ENCODE data around the gene XRN1.
"Not testable (repeated sequence)": the region's sequence is repeated elsewhere in the genome, so short reads cannot be mapped to it uniquely, and the experiment has no call there.

The XRN1 gene

DNA sequence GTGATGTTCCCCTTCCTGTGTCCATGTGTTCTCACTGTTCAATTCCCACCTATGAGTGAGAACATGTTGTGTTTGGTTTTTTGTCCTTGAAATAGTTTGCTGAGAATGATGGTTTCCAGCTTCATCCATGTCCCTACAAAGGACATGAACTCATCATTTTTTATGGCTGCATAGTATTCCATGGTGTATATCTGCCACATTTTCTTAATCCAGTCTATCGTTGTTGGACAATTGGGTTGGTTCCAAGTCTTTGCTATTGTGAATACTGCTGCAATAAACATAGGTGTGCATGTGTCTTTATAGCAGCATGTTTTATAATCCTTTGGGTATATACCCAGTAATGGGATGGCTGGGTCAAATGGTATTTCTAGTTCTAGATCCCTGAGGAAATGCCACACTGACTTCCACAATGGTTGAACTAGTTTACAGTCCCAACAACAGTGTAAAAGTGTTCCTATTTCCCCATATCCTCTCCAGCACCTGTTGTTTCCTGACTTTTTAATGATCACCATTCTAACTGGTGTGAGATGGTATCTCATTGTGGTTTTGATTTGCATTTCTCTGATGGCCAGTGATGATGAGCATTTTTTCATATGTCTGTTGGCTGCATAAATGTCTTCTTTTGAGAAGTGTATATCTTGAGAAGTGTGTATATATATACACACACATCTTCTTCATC is 123.4 kb downstream of the XRN1 start:
- not testable (repeated sequence) for DNase-seq

GRCh38 chr3:142319912-142320311 is 127.9 kb downstream of the XRN1 start:
- no peak for DNase-seq

DNA sequence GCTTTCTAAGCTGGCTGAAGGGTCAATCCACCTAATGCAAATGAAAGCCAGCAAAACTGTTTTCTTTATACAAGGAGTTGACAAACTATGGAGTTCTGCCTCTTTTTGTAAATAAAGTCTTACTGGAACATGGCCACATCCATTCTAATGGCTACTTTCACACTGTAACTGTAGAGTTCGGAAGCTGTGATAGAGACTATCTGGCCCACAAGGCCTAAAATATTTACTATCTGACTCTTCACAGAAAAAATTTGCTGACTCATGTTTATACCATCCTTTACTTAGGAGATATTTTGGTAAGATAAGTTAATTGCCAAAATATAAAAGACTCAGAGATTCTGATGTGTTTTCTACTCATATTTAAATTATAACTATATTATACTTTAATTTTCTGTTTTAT is 128.7 kb downstream of the XRN1 start:
- DNase-seq: no peak

GRCh38 chr3:142318331-142318730 is 129.5 kb downstream of the XRN1 start:
- DNase-seq: no peak

- DNase-seq: not testable (repeated sequence)
These were observed 131.9 kb downstream of the XRN1 start for GRCh38 chr3:142315978-142316388.

DNA sequence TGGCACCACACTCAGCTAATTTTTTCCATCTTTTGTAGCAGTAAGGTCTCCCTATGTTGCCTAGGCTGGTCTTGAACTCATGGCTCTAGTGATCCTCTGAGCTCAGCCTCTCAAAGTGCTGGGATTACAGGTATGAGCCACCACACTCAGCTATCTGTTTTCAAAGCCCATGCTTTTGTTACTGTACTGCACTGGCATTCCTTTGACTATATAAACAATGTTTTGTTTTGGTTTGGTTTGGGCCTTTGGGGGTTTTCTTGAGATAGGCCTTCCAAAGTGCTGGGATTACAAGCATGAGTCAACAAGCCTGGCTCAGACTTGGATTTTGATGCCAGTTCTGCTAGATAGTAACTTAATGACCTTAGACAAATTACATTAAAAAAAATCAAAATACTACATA is 132.8 kb downstream of the XRN1 start:
- DNase-seq: no peak

GRCh38 chr3:142310439-142310838 is 137.4 kb downstream of the XRN1 start:
- no peak for DNase-seq

DNA sequence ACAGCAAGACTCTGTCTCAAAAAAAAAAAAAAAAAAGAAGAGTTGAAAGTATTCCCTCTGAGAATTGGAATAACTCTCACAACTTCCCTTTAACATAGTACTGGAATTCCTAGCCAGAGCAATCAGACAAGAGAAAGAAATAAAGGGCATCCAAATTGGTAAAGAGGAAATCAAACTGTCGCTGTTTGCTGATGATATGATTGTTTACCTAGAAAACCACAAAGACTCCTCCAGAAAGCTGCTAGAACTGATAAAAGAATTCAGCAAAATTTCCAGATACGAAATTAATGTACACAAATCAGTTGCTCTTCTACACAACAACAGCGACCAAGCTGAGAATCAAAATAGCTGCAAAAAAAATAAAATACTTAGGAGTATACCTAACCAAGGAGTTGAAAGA is 145.0 kb downstream of the XRN1 start:
- DNase-seq: not testable (repeated sequence)

DNA sequence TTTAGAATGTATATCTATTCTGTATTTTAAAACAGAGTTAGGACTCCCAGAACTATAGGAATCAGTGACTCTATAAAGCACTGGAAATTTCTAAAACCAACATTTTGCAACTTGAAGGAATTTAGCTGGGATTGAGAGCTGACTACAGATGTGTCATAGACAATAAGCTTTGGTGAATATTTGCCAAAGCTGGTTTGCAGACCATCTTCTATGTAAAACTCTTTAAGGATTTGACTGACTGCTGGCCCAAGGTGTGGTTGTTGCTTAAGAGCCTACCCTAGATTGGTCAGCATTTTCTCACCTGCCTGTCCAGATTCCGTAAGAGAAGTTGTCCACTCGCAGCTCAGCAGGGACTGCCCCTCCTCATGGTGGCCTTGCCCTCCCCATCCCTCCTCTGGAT is 149.2 kb downstream of the XRN1 start:
- no peak for DNase-seq

- DNase-seq: no peak
These were observed 151.3 kb downstream of the XRN1 start for GRCh38 chr3:142296507-142296906.

DNA sequence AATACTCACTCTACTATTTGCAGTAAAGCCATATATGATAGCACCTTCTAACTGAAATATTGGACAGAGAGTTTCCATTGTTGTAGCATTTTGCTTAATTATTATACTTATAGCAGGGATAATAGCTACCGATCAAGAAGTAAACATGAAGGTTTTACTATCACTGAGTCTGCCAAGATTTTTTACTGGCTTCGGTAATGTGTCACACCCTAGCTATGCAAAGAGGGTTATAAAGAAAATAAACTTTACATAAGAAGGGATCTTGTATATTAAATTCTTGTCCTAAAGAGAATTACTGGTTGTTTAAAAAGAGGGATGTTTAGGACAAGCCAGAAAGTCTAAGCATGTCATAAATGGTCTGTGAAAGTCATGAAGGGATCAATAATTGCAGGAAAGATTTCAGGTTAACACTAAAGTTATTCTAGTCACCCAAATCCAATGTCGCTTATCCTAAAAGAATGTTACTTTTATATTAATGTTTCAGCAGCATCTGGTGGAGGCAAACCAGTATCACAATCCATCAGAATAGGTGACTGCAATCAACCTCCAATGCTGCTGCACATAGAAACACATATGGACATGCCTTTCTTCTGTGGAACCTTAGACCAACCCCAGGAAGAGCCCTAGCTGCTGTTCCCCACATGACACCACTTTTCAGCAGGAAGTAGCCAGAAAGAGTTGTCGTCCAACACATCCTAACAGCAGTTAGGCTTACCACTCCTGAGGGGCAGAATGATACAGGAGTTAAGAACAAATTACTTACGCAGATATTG is 159.8 kb downstream of the XRN1 start:
- DNase-seq: no peak

DNA sequence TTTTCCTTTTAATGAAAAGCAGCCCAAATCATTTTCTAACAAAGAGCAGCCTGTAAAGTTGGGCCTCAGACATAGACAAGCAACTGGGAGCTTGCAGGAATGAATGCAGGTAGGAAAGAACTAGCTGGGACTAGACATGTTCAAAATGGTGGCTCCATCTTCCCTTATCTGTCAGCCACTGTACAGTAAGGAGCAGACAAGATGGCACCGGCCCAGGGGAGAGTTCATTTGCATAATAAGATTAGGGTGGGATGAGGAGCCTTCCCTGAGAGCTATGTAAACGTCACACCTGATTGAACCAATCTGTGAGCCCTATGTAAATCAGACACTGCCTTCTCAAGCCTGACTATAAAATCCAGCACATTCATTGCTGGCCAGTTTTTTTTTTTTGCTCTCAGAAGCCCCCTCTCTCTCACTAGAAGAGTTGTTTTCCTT is 162.7 kb downstream of the XRN1 start:
- no peak for DNase-seq

GRCh38 chr3:142282503-142282902 is 165.3 kb downstream of the XRN1 start:
- no peak for DNase-seq

DNA sequence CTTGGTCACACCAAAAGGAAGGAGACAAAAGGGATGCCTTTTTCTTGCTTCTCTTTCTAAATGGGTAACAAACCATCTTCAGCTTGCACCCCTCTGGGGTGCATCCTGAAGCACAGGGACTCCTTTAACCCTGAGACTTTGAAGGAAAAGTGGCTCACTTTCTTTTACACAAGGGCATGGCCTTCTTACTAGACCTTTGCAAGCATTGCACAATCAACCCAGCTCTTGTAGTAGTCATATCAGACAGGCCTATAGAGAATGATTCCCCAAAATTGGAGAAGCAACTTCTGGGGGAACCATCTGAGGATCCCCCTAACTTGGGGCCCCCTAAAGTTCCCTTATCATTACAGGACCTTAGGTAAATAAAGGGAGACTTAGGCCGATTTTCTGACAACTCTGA is 166.4 kb downstream of the XRN1 start:
- DNase-seq: no peak

DNA sequence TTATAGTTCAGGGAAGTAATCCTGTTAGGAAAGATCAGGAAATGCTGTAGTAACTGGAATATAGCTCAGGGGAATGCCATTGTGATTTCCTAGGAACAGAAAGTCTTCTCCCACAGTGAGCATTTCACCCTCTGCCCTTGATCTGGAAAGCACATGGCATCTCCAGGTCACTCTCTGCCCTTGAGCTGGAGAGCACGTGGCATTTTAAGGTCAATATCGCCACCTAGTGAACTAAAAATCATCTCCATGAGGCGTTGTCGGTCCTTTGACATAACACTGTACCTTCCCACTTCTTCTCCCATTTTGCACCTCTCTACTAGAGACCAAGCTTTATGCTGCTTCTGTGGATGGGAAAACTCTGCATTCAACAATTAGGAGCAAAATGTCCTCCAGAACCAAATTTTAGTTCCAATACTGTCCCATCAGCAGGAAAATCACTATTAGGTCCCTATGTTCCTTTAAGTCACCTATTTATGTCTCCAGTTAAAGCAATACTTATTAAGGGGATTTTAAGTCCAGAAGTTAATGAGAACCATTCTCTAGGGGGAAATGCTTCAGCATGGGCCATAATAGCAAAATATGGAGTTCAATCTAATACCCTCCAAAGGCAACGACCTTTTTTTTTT is 167.8 kb downstream of the XRN1 start:
- DNase-seq: peak; percentile 76

DNA sequence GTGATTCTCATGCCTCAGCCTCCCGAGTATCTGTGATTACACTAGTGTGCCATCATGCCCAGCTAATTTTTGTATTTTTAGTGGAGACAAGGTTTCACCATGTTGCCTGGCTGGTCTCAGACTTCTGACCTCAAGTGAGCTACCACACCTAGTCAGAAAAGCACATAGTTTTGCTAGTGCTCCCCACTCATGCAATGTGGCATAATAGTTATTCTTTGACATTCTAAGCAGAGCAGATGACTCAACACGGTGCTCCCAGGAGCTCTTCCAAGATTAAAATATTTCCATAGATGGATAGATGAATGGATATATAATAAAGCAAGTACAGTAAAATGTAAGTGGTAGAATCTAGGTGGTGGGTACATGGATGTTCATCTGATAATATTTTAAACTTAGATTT is 169.4 kb downstream of the XRN1 start:
- no peak for DNase-seq

DNA sequence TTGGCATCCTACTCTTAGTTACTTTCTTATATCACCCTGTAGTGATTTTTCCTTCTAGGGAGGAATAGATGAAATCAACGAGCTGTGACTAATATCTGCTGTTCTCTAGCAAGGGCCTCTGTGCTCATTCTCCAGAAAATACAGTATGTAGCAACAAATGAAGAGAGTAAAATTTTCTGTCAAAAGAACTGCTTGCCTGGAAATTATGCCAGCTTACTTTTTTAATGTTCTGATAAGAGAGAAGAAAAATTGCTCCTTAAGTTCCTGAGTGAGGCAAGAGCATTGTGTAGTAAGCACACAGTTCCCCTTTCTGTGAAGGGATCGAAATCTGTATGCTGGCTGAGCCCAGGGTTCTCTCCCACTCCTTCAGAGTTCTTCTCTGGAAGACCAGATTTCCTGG is 171.1 kb downstream of the XRN1 start:
- no peak for DNase-seq

GRCh38 chr3:142275856-142276255 is 172.0 kb downstream of the XRN1 start:
- no peak for DNase-seq

DNA sequence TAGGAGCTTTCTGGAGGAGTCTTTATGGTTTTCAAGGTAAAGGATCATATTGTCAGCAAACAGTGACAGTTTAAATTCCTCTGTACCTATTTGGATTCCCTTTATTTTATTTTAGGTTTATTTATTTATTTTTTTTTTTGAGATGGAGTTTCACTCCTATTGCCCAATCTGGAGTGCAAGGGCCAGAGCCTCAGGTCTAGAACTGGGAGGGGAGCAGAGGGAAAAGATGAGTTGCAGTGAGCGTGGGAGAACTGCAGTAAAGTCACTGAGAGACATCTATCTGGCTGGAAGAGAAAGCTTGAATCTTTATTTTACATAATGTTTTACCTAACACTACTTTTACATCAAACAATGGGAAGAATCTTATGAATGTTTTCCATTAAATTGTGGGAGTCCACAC is 172.9 kb downstream of the XRN1 start:
- DNase-seq: no peak

DNA sequence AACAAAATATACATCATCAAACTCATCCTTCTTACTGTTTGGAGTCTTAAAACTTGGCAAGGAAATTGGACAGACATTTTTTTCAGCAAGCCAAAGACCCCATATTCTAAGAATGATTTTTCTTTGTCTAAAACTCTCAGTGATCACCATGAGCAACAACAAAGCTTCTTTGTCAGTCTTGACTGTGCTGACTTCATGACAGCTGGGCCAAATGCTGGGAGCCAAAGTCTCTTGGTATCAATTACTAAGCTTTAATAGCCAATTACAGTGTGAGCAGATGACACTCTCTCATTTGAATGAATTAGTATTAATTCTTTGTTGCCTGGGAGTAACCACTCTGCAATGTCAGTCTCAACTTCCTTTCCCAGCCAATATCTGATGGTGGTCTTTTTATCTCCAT is 174.3 kb downstream of the XRN1 start:
- no peak for DNase-seq

DNA sequence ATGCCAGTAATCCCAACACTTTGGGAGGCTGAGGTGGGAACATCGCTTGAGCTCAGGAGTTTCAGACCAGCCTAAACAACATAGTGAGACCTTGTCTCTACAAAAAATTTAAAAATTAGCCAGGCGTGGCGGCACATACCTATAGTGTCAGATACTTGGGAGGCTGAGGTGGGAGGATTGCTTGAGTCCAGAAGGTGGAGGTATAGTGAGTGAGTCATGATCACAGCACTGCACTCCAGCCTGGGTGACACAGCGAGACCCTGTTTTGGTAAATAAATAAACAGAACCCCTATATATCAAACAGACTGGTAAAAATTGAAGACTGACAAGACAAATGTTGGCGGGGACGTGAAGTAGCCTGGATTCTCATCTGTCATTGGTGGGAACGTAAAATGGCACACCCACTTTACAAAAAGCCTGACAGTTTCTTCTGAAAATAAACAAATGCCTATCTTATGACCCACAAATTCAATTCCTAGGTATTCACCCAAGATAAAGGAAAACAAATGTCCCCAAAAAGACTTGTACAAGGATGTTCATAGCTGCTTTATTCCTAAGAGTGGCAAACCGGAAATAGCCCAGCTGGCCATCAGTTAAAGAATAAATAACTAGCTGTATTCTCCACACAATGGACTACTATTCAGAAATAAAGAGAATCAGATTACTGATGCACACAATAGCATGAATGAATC is 175.5 kb downstream of the XRN1 start:
- DNase-seq: no peak

DNA sequence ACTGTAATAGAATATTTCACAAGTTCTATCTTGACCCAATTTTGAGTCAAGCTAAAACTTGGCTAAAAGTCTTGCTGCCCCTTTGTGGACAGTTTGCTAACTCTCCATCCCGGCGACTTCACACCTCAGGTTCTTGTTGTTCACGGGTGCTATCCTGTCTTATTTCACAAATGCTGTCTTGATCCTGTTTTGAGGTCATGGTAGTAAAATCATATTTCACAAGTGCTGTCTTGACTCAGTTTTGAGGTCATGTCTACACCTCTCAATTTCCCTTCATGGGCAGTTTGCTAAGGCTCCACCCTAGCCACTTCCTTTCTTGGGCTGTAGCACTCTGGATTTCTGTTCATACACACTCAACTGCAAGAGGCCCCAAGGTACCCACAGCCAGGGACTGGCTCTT is 177.4 kb downstream of the XRN1 start:
- peak; percentile 63 for DNase-seq

DNA sequence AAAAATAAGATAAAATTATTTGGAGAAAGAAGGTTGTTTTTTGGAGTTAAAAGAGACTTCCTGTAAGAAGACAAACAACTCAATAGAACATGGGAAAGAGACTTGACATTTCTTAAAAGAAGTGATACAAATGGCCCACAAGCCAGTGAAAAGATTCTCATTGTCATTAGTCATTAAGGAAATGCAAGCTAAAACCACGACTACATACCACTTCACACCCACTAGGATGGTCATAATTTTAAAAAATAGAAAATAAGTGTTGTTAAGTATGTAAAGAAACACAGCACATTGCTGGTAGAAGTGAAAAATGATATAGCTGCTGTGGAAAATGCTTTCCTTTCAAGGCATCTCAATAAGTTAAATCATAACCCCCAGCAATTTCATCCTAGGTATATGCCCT is 178.1 kb downstream of the XRN1 start:
- DNase-seq: peak; percentile 15

DNA sequence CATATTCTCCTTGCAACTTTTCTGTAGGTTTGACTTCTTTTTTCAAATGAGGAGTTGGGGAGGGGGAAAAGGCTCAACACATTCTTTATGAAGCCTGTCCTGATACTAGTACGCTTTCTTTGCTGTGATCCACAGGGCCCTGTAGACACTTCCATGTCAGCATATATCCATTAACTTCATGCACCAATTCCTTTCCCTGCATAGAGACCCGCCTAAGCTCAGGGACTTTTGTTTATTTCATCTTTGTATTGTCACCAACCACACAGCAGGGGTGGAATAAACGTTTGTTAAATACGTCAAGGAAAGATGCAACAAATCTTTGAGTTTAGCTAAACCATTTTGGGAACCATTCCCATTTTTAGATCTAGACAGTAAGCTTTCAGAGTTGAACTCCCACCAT is 179.4 kb downstream of the XRN1 start:
- DNase-seq: no peak
